CD4-positive, alpha-beta T cell treated with Interleukin-4 for 4 hours (primary cell): Measurements from ENCODE around the gene APRT.
"Not testable (repeated sequence)": the region's sequence is repeated elsewhere in the genome, so short reads cannot be mapped to it uniquely, and the experiment has no call there.

Source experiments
- DNase-seq: peaks from one replicate; pipeline ENCODE4 v3.0.0-alpha.2; 2020

APRT gene

DNA sequence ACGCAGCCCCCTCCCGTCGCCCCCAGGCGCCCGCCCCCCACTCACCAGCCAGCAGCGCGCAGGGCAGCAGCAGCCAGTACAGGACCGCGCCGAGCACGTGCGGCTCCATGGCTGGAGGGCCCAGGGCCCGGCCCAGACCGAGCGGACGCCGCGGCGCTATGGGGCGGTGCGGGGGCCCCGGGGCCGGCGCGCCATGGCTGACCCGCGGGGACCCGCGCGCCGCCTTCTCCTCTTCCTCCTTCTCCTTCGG lies 26.9 kb downstream of the APRT start:
- no peak for DNase-seq

DNA sequence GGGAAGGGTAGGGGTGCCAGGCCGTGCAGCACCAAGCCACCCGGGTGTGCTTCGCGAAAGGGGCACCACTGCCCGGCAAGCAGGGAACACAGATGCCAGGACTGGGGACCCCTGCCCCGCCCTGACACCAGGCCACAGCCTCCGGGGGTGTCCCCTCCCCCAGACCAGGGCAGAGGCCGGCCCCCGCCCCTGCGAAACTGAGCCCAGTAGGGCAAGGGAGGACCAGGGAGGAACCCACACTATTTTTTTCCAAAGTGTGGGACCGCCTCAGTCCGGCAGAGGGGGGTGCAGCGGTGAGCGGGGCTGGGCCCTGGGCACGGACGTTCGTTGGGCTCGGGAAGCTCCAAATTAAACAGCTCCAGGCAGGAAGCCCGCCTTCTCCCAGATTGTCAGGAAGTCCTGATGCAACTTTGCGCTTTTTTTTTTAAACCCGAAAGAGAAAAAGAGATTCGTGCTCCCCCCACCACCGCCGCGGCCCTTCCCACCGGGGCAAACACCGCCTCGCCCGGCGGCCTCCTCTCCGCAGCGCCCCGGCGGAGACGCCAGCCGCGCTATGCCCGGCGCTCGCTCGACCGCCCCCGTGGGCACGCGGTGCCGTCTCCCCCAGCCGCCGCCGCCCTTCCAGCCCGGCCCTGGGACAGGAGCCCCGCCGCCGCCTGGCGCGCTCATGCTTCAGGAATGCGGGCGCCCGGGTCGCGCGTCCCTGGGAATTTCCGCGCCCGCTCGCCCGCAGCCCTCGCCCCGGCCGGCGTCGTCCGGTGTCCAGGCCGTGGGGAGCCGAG lies 27.5 kb downstream of the APRT start:
- no peak for DNase-seq

DNA sequence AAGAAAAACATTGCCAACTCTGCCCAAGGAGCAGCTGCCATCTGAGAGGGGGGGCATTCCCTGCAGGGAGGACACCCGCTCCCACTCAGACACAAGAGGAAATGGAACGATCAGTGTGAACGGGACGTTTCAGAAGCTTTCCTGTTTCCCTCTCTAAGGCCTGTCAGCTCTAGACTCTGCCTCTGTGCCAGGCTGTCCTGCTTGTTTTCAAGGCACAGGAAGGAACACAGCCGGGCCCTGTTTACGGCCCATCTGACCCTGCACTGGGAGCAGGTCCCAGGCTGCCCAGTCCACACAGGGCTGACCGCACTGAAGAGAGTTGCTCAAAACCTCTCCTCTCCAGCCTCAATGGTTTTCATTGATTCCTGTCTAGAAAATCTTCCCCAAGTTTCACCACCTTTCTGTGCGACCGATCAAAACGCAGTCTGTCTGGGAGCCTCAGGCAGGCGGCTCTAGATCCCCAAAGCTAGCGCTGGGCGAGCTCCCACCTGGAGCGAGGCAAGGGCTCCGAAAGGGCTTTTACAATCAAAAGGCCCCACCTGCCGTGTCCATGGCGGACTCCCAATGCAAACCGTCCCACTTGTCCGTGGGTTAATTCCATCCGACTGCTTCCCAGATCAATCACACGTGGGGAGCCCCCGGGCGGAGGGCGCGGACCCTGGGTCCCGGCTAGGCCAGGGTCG lies 28.2 kb downstream of the APRT start:
- DNase-seq = no peak

DNA sequence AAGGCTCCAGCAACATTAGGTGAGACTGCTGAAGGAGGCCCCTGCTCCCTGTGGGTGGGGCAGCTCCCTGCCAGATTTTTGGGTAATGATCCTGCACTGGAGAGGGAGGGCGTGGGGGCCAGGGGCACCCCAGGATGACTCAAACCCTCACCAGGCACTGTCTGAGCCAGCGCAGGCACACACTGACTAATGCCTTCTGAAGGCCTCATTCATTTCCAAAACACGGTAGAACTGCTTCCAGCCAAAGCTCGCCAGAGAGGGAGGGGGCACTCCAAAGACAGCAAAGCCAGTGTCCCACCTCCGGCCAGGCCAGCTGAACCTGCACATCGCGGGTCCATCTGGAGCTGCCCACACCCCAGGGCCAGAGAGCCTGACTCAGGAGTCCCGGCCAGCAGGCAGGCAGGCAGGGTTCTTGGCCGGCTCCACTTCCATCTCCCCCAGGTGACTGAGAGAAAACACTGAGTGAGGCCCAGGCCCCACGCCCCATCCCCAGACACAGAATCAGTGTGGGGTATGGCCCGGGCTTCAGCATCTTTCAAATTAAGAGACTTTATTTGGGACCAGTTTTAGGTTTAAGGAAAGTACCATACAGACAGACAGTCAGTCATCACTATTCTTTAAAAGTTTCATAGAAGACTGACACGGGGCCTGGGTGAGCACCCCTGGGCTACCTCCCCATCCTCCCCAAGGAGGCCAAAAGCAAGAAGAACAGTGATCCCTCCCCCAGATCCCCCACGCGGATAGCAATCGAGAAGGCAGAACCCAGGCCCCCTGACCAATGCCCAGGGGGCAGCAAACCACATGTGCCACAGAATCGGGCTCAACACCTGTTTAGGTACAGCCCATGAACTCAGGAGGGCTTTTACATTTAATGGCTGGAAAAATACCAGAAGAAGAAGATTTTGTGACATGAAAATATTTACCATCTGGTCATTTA lies 29.0 kb downstream of the APRT start:
- peak; percentile 78 for DNase-seq

DNA sequence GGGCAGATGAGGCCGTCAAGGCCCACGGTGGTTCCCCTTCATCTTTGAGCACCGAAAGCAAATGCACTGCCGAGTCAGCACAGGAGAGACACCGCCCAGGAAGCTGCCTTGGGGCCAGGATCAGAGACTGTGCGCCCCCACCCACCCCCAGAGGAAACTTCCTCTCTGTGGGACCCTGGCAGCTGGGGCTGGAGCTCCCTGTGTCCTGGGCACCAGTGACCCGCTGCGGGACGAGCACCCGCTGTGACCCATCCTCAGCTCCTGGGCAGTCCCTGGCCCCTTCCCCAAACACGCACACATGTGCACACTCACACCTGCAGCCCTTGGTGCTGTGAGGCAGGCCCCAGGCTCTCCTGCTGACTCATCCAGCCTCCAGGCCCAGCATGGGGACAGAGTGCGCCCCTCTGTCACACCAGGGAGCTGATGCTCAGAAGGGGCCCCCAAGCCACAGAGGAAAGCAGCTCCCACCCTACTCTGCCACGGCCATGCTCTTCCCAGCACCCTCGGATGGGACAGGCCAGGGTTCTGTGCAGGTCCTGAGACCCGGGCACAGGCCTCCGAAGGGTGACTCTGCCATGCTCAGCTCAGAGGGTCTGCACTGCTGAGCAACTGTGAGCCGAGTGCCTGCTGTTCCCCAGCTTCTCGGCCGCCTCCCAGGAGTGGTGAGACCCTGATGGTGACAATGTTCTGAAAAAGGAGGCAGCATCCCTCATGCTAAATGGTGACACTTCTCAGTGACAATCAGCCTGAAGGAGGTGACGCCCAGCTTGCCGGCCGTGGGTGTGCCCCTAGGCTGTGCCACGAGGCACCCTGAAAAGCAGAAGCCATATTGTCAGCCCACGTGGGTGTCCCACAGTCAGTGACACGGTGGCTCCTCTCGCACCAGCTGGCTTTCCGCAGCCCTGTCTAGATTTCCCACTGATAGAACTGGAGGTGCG lies 30.3 kb downstream of the APRT start:
- DNase-seq = peak; percentile 75

DNA sequence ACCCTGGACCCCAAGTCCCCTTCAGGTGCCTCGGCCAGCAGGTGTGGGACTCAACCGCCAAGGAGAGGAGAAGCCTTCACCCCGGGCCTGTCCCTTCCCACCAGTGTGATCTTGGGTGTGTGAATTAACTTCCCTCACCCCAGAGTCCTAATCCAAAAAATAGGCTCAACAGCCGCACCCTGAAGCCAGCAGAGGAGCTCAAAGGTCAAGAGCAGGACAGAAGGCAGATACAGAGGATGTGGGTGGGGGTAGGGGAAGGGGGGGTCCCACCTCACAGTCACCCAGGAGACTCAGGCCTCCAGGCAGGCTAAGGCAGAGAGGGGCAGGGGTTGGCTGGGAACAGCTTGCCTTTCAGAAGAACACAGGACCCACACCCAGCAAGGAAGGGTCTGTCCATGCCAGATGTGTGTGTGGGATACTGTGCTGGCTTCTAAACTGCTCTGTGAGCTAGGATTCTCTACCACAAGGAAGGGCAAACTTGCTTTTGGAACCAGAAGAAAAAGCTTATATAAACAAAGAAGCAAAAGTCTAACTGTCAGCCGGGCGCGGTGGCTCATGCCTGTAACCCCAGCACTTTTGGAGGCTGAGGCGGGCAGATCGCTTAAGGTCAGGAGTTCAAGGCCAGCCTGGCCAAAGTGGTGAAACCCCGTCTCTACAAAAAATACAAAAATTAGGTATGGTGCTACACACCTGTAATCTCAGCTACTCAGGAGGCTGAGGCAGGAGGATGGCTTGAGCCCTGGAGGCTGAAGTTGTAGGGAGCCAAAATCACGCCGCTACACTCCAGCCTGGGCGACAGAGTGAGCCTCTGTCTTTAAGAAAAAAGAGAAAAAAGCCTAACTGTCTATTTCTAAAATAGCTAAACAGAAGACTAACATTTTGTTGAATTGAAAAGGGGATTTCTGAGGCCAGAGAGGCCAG lies 31.3 kb downstream of the APRT start:
- no peak for DNase-seq

DNA sequence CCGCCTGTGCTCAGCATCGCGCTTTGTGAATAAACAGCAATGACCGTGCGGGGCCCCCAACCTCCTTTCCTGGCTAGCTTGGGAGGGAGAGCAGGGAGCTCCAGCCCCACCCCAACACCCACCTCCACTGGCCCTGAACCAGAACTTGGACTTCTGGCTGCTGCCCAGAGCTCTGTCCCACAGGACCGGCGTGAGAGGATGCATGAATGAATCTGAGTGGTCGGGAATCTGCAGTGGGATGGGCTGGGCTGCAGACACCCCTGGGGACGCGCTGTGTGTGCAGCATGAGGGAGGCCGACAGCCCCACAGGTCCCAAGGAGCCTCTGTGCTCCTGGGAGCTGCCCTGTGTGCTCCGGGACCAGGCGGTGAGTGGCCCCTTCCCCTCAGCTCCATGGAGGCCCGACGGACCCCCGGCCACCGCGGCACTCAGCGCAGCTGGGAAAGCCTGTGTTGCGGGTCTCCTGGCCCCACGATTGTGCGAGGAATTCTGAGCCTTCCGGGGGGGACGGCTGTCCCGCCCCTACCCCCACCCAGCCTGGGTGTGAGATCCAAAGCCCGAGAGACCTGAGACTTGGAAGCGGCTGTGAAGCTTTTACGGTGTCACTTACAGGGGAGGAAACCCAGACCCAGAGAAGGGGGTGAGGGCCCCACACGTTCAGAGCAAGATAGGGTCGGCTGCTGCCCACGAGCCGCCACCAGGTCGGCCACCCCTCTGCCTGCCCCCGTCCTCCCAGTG lies 32.2 kb downstream of the APRT start:
- DNase-seq = no peak

DNA sequence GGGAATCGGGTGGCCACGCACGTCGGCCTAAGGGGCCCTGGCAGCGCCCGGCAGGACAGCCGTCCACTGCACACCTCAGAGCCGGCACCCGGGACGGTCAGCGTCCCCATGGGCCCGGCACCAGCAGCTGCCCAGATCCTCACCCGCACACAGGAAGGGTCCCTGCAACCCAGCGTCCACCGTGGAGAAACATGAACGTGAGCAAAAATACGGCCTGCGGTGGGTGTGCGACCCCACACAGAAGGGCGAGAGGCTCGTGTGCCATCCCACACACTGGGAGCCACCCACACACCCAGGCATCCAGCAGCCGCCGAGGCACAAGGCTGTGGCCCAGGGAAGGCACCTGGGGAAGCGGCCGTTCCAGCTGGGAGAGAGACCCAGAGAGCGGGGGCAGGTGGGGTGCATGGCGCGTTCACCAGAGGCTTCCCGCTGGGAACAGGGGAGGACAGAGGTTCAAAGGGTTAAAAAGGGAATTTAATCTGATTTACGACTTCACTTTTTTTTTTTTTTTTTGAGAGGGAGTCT lies 33.1 kb downstream of the APRT start:
- DNase-seq = no peak

DNA sequence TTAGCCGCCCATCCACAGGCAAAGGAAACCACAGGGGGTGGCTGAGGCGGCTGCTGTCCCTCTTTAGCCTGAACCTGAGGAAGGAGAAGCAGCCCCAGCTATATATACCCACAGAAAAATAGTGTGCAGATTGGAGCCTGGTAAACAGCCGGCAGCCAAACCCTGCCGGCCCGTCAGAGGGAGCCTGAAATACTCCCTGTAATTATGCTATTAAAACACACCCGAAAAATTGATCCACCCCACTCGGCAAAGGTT lies 33.5 kb downstream of the APRT start:
- DNase-seq = no peak

DNA sequence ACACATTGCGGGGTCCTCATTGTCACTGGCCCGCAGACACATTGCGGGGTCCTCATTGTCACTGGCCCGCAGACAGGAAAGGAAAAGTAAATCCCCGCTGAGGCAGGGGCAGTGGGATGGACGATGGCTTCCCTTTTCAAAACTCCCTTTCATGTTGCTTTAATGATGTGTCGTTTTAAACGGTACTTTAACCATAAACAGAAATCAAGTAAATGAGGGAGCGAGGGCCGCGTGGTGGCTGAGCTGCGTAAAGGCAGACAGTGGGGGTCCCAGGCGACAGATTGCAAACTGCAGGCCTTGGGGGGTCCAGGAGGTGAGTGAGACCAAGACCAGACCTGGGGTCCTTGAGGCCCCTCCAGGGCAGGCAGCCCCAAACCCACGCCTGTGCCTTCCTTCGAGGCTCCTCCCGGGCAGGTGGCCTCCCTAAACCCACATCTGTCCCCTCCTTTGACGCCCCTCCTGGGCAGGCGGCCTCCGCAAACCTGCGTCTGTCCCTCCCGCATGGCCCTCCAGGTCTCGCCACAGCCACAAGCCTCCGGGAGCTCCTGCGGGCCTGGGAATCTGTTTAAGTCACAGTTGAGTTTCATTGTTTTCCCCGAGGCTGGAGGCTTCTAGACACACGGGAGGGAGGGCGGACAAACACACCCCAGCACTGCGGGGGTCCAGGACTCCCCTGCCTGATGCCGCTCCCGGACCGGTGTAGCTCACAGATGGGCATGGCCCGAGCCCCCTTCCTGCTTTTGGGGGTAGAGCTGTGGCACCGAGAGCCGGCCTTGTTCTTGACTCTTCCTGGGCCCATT lies 34.1 kb downstream of the APRT start:
- no peak for DNase-seq

DNA sequence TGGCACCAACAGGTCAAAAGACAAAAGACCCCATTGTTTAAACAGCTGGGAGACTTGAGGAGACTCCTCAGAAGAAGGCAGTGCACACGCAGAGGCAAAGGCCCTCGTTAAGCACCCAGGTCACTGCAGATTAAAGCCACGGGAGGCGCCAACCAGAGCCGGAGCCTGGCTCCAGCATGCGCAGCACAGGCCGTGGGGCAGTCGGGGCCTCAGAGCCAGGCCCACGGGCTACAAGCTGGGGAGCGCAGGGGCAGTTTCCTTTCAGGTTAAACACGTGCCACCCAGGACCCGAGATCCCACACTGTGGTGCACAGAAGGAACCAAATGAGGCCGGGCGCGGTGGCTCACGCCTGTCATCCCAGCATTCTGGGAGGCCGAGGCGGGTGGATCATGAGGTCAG lies 35.9 kb downstream of the APRT start:
- no peak for DNase-seq

DNA sequence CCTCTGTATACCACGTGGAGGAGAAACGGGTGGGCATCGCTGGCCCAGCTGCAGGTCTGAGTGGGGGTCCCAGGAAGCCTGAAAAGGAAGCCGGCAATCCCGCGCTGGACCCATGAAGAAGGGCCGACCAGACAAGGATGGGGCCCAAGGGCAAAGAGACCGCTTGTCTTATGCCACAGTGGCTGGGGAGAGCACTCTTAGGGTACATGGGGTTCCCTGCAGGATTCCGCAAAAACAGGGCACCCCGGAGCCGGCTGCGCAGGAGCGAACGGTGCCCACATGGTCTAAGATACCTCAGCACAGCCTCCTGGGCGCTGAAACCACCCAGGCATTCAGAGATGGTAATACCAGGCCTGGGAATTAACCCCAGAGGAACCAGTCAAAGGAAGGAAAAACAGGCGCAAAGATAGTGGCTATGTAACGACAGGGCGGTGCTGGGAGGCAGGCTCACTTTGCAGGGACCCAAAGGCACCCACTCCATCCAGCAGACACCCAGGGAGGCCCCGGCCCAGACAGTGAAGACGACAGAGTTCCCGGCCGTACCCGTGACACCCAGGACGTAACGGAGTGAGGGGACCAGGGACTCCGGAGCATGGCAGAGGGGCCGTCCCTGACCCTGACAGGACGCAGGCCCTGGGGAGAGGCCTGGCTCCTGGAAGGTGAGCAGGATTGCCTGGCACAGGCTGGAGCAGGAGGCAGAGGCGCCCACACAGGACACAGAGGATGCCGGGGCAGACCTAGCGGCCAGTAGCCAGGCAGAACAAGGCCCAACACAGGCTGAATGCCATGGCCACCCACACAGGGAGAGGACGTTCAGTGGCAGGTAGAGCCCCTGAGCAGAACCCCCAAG lies 37.0 kb downstream of the APRT start:
- DNase-seq = no peak

DNA sequence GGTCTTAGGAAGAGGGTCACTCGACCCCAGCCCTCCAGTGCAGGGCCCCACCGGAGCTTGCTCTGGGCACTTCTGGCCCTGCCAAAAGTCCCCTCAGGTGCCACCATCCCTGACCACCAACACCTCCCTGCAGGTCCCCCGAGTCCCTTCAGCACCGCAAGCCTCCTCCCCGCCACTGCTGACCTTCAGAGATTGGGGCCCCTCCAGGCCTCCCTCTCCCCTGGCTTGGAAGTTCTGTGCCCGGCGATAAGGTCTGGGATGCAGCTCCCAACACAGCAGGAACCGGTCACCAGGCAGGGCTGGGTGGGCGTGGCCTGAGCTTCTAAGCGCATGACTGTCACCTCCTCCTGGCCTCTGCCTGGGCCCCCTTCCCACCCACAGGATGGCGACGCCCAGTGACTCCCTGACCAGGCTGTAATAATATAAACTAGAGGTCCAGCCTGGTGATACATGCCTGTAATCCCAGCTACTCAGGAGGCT lies 37.9 kb downstream of the APRT start:
- DNase-seq = no peak

DNA sequence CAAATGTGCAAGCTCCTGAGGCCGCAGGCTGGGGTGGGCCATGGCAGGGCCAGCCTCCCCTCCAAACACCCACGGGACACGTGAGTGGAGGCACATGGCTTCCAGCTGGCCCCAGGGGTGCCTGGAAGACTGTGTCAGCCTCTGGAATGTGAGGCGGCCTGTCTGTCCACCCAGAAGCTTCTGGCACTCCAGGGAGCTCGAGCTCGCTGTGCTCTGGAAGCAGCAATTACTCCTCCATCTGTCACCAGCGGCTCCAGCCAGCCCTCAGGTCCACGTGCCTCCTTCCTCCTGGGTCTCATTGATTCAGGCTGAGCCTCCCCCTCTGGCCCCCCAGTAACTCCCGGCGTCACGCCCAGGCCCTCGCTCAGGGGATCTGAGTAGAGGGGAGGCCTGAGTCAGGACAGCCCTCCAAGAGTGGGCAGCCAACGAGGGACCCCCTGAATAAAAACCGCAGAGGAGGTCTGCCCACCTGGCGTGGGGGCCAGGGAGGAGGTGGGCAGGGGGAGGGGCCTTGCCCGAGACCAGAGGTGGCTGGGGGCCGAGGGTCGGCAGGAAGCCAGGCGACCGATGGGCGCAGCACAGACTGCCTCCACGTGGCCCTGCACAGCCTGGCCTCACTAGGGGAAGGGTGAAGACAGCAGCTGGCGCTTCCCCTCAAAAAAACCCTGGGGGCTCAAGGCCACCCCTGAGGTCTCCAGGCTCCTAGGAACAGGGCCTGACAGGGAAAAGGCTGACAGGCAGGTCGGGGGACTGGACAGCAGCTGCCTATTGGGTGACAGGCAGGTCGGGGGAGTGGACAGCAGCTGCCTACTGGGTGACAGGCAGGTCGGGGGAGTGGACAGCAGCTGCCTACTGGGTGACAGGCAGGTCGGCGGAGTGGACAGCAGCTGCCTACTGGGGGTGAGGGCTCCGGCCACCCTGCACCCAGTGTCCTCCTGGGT lies 38.6 kb downstream of the APRT start:
- no peak for DNase-seq

DNA sequence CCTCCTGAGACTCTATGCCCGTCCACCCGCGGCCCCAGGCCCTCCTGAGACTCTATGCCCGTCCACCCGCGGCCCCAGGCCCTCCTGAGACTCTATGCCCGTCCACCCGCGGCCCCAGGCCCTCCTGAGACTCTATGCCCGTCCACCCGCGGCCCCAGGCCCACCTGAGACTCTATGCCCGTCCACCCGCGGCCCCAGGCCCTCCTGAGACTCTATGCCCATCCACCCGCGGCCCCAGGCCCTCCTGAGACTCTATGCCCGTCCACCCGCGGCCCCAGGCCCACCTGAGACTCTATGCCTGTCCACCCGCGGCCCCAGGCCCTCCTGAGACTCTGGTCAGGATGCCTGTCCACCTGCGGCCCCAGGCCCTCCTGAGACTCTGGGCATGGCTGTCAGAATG lies 39.9 kb downstream of the APRT start:
- DNase-seq = not testable (repeated sequence)

DNA sequence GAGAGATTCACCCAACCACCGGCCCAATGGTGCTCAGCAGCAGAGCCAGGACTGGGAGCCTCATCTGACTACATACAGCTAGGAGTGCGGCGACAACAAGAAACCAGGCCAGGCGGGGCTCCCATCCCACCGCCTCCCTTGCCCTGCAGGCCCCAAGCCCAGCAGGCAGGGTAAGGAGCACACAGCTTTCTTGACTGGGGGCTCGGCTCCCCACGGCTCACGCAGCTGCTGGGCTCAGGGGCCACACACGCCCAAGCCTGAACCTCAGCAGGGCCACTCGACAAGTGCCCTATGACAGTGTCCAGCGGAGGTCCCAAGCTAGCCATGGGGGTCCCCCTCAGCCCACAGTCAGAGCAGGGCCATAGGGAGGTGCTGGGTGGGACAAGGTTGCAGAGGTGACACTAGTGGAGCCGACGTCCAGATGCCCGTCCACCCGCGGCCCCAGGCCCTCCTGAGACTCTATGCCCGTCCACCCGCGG lies 40.4 kb downstream of the APRT start:
- DNase-seq = no peak

DNA sequence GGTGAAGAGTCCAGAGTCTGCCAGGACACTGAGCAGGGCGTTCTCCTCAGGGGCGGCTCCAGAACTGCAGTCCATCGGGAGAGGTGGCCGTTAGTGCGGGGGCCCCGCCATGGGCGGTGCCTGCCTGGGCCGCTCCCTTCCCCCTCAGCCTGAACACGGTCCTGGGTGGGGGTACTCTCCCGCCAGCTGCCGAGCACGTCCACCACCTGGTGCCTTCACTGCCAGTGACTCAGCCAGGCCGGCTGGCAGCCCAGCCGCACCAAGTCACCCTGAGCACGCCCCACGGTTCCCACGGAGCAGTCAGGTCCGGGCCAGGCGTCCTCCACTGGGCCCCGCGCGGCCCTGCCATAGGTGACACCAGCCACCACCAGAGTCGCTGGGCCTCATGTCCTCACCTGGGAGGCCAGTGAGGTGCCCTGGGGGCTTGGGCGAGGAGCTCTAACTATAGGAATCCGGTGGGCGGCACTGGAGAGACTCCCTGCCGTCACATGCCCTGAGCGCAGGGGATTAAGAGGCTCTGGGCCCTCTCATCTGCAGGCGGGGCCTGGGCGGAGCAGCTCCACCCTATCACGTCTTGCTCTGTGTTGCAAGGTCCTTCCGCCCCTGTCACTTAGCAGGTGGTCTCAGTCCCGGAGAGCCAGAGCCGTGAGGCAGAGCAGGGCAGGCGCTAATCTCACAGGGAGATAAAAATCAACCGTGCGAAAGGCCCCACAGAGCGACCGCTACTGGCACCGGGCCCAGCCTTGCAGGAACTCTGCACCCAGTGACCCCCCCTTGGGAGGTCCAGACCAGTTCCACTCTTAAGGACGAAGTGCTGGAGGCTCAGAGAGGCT lies 41.1 kb downstream of the APRT start:
- DNase-seq = no peak
